HFF-Myc (cell line): ENCODE results near the gene PROSER3.

ENCODE experiments used
- DNase-seq: peaks from one replicate; pipeline ENCODE4 v3.0.0-alpha.2; 2011; ENCODE audit warnings: low read depth; ENCODE audit errors: extremely low read depth
- H3K4me3 ChIP-seq: replicated peaks from 2 replicates; pipeline ENCODE4 v1.5.1; 2011; ENCODE audit warnings: low read depth, mild to moderate bottlenecking, control low read depth, low read length
- CTCF ChIP-seq: IDR thresholded peaks from 2 replicates; pipeline ENCODE4 v1.5.1; 2012; ENCODE audit warnings: mild to moderate bottlenecking, low read depth, low read length, control low read depth; ENCODE audit errors: missing control alignments

The PROSER3 gene

DNA sequence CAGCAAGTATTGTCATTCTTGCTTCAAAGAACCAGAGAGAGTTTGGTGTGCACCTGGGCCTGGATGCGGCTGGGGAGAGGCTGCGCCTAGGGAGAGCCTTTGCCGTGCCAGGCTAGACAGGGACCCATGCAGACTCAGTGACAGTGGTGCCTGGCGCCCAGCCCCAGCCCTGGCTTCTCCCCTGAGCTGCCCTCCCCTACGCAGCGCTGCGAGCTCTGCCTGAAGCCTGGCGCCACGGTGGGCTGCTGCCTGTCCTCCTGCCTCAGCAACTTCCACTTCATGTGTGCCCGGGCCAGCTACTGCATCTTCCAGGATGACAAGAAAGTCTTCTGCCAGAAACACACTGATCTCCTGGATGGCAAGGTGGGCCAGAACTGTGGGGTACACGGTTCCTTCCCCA, 28.2 kb upstream of the PROSER3 start:
- no peak overlapping the region for H3K4me3 ChIP-seq
- no peak for TF ChIP-seq CTCF
- DNase-seq: no peak

GRCh38 chr19:35730326-35730725, 27.6 kb upstream of the PROSER3 start:
- no peak for TF ChIP-seq CTCF
- DNase-seq: no peak
- H3K4me3 ChIP-seq: no peak overlapping the region

GRCh38 chr19:35731353-35731752, 26.6 kb upstream of the PROSER3 start:
- H3K4me3 ChIP-seq: no peak overlapping the region
- TF ChIP-seq CTCF: no peak
- DNase-seq: no peak

- no peak for DNase-seq
- no peak for TF ChIP-seq CTCF
- no peak overlapping the region for H3K4me3 ChIP-seq
Measured at GRCh38 chr19:35731779-35732405, 26.1 kb upstream of the PROSER3 start.

GRCh38 chr19:35732540-35733179, 25.3 kb upstream of the PROSER3 start:
- no peak overlapping the region for H3K4me3 ChIP-seq
- TF ChIP-seq CTCF: no peak
- DNase-seq: no peak

DNA sequence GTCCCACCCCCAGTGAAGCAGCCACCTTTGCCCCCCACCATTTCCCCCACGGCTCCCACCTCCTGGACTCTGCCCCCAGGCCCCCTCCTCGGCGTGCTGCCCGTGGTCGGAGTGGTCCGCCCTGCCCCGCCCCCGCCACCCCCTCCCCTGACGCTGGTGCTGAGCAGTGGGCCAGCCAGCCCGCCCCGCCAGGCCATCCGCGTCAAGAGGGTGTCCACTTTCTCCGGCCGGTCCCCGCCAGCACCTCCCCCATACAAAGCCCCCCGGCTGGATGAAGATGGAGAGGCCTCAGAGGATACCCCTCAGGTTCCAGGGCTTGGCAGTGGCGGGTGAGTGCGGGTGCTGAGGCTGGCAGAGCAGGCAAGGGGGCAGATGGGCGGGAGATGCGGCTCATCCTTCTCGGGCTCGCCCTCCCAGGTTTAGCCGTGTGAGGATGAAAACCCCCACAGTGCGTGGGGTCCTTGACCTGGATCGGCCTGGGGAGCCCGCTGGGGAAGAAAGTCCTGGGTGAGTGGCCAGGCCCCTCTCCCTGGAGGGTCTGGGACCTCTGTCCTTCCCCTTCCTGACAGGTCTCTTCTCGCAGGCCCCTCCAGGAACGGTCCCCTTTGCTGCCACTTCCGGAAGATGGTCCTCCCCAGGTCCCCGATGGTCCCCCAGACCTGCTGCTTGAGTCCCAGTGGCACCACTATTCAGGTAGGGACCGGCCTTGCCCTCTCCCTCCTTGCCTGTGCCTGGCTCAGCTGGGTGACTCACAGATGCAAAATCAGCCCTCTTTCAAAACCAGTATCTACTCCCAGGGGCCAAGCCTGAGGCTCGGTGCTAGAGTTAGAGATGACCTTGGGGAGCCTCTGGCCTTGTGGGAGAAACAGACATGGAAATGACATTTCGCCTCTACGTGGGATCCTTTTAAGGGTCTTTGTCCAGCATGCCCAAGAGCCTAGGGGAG, 24.5 kb upstream of the PROSER3 start:
- TF ChIP-seq CTCF: no peak
- H3K4me3 ChIP-seq: no peak overlapping the region
- no peak for DNase-seq
